ENCODE measurements around the gene EYA2. TPM values are rescaled to one million over a fixed set of nuclear protein-coding genes. Genes with fewer than 3 reads are reported as not detected.
A peak's percentile ranks its signal among the peaks of the same experiment; 100 is the strongest.
"Not testable (repeated sequence)": the region's sequence is repeated elsewhere in the genome, so short reads cannot be mapped to it uniquely, and the experiment has no call there.

The EYA2 gene
- total RNA-seq, 1 experiment from 2014 or later: 1.7 TPM

DNA sequence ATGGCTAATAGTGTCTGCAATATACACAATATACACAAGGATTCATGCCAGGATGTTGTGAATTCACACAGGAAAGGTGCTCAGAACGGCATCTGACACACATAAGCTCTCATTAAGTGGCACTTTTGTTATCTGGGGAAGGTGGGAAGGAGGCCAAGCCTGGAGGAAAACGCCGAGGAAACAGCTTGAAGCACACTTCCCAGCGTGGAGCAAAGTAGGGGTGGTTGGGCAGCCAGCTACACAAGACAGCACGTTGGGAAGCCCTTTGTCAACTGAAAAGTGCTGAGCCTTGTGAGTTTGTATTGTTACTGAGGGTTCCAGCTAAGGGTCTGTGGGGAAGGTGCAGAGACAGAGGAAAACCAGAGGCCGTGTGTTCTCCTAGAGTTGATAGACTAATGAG, 280.9 kb downstream of the EYA2 start:
- no peak for DNase-seq (ENCODE audit: low read depth)

DNA sequence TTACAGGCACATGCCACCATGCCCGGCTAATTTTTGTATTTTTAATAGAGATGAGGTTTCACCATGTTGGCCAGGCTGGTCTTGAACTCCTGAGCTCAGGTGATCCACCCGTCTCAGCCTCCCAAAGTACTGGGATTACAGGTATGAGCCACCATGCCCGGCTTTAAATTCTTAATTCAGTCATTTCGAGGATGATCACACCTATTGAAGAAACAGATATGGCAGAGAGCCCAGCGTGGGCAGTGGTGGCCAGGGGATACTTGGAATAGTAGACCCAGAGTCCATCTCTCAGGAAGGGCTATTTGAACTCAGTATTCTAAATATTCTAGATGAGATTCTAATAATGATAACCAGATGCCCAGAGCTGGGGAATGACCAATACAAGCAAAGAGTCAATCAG, 281.6 kb downstream of the EYA2 start:
- not testable (repeated sequence) for DNase-seq (ENCODE audit: low read depth)

GRCh38 chr20:47178277-47178676, 283.6 kb downstream of the EYA2 start:
- DNase-seq (ENCODE audit: low read depth): no peak

DNA sequence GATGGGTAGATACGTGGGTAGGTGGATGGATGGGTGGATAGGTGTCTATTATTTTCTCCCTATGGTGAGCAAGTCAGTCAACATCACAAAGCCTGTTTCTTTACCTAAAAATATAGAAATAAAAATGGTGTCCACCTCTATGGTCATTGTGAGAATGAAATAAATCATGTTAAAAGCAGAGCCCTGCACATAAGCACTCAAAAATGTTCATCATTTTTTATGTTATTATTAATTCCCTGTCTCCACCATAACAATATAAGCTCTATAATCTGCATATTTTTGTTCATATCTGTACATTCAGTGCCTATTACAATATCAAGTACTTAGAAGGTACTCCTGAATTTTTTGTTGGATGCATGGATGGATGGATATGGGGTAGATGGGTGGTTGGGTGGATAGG, 284.2 kb downstream of the EYA2 start:
- DNase-seq (ENCODE audit: low read depth): no peak

GRCh38 chr20:47179267-47179666, 284.6 kb downstream of the EYA2 start:
- DNase-seq (ENCODE audit: low read depth): no peak

DNA sequence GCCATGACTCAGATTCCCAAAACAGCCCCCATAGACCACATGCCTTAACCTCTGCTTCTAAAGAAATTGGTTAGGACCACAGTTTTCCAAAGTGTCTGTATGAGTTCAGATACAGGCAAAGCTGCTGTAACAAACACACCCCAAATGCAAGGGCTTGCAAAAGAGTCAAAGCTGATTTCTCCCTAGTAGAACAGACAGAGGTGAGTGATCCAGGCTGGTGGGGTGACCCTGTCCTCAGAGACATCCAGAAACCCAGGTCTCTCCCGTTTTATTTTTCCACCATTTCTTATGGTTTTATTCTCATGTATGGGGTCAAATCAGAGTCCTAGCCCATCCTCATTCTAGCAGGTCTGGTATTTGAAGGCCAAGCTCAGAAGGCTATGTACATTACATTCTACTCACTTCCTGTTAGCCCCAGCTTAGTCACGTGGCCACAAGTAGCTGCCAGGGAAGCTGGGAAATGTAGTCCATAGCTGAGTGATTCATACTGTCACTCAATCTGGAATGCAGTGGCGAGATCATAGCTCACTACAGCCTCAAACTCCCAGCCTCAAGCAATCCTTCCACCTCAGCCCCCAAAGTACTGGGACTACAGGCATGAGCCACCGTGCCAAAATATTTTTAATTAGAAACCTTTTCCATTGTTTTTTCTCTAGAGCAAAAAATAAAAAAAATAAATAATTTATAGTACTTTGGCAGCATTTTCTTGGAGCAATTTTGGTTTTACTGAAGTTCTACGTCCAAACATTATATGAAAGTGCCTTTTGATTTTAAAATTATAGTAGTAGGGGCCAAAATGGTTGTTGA, 286.6 kb downstream of the EYA2 start:
- DNase-seq (ENCODE audit: low read depth): peak; percentile 77

DNA sequence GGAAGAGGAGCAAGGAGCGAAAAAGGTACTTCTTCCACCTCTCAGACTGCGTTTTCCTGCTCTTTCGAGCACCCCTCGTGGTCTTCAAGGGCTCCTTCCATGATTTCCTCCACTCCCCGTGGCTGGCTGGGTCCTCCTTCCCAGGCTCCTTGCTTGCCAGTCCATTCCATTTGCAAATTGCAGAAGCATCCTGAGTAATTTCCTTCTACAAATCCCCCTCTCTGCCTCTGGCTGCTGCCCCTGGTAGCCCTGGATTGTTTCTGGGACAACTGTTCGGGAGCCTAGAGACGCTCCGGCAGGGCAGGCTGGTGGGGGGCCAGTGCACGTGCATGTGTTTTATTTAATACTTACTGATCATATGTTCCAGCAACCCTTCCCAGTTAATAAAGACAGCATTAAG, 288.7 kb downstream of the EYA2 start:
- no peak for DNase-seq (ENCODE audit: low read depth)

DNA sequence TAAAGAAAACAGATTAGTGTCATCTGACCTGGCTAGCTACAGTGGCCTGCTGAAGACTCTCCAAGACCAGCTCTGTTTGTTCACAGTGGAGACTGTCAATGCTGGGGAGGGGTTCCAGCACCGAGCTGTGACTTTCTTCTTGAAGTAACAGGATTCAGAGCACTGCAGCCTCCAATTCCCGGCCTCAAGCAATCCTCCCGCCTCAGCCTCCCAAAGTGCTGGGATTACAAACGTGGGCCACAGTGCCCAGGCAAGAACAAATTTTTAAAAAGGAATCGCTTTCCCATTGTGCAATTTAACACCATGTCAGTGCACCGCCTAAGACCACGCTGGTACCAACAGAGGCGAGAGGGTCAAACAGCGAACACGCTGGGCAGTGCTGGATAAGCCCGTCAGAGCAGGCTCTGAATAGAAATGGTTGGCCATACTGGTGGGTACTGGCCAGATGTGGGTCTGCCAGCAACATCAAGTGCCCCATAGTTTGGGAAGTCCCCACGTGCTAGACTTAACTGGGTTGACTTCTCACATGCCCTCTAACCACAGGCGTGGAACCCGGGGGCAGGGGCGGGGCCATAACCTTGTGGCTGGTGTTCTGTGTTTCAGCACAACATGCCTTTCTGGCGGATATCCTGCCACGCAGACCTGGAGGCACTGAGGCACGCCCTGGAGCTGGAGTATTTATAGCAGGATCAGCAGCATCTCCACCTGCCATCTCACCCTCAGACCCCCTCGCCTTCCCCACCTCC, 293.0 kb downstream of the EYA2 start:
- DNase-seq (ENCODE audit: low read depth): no peak

DNA sequence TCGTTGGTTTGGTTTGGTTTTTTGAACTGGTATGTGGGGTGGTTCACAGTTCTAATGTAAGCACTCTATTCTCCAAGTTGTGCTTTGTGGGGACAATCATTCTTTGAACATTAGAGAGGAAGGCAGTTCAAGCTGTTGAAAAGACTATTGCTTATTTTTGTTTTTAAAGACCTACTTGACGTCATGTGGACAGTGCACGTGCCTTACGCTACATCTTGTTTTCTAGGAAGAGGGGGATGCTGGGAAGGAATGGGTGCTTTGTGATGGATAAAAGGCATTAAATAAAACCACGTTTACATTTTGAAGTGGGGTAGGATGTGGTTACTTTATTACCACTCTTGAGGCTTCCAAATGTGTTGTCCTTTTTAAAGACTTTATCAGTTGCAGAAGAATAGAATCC, 293.9 kb downstream of the EYA2 start:
- no peak for DNase-seq (ENCODE audit: low read depth)

- no peak for DNase-seq (ENCODE audit: low read depth)
These were observed 294.4 kb downstream of the EYA2 start for GRCh38 chr20:47189060-47189459.

GRCh38 chr20:47191074-47191673, 296.5 kb downstream of the EYA2 start:
- DNase-seq (ENCODE audit: low read depth): no peak

- DNase-seq (ENCODE audit: low read depth): no peak
These were observed 297.3 kb downstream of the EYA2 start for GRCh38 chr20:47191956-47192355.

DNA sequence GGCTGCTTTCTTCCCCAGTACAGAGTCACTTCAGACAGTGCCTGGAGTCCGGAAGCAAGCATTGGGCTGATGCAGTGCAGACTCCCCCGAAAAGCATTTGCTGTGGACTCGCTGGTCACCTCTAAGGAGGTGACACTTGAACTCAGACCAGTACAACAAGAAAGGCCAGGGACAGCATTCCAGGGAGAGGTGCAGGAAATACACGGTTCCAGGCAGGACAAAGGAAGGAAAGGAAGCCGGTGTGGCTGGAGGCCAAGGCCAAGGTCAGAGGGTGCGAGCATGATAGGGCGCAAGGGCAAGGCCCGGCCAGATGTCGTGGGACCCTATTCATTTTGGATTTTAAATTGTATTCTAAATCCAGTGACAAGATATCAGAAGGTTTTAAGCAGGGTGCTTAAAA, 300.9 kb downstream of the EYA2 start:
- DNase-seq (ENCODE audit: low read depth): no peak

- peak; percentile 73 for DNase-seq (ENCODE audit: low read depth)
These were observed 301.7 kb downstream of the EYA2 start for GRCh38 chr20:47196091-47197081.

GRCh38 chr20:47198254-47198671, 303.6 kb downstream of the EYA2 start:
- DNase-seq (ENCODE audit: low read depth): no peak

DNA sequence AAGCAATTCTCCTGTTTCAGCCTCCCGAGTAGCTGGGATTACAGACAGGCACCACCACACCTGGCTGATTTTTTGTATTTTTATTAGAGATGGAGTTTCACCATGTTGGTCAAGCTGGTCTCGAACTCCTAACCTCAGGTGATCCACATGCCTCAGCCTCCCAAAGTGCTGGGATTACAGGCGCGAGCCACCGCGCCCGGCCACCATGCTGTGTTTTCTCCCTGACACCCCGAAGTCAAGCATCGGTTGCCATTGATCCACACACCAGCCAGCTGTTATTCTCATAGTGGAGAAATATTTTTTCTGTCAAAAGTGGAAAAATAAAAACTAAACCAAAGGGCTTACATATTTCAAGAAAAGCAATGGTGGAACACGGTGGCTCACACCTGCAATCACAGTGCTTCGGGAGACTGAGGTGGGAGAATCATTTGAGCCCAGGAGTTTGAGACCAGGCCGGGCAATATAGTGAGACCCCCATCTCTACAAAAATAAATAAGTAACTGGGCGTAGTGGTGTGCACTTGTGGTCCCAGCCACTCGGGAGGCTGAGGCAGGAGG, 304.4 kb downstream of the EYA2 start:
- no peak for DNase-seq (ENCODE audit: low read depth)

DNA sequence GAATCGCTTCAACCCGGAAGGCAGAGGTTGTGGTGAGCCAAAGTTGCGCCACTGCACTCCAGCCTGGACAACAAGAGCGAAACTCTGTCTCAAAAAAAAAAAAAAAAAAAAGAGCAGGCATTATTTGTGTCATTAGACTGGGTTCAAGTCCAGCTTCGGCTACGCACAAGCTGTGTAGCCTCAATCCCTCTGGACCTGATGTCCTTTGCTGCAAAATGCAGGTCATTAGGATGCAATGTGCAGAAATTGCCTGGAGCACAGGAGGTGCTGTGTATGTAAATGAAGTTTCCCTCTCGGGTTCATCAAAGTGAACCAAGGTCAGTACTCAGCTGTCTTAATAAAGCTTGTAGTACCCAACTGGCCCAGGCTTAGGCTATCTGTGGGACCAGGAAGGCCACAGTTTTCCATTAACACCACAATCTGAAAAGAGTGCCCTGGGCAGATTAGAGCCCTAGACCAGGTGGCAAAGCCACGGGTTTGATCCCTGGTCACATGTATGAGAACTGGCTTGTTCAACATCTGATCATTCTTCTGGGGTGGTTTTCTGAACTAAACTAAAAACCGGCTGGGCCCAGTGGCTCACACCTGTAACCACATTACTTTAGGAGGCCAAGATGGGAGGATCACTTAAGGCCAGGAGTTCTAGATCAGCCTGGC, 306.6 kb downstream of the EYA2 start:
- DNase-seq (ENCODE audit: low read depth): no peak

DNA sequence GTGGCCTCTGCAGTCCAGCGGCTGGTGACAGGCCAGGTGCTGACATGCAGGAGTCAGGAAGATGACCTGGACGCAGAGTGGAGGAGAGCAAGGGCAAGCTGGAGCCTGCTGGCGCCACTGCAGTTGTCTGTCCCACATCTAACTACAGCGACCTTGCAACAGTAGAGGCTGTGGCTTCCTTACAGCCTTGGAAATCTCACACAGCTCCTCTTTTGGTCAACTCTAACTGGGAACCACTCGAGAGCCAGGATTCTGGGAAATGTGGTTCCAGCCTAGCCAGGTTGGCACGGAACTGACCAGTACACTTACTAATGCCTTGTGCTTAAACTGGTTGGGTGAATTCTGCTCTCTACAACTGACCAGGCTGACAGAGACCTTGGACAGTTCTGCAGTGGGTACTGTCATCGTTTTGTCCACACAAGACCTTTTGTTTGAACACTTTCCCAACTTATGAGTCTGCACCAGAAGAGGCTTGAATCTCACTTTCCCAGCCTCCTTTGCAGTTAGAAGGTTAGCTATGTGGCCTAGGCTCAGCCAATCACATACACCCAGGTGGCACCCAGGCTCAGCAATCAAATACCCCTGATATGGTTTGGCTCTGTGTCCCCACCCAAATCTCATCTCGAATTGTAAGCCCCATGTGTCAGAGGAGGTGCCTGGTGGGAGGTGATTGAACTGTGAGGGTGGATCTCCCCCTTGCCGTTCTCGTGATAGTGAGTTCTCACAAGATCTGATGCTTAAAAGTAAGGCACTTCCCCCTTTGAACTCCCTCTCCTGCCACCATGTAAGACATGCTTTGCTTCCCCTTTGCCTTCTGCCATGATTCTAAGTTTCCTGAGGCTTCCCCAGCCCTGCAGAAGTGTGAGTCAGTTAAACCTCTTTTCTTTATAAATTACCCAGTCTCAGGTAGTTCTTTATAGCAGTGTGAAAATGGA, 308.4 kb downstream of the EYA2 start:
- no peak for DNase-seq (ENCODE audit: low read depth)

DNA sequence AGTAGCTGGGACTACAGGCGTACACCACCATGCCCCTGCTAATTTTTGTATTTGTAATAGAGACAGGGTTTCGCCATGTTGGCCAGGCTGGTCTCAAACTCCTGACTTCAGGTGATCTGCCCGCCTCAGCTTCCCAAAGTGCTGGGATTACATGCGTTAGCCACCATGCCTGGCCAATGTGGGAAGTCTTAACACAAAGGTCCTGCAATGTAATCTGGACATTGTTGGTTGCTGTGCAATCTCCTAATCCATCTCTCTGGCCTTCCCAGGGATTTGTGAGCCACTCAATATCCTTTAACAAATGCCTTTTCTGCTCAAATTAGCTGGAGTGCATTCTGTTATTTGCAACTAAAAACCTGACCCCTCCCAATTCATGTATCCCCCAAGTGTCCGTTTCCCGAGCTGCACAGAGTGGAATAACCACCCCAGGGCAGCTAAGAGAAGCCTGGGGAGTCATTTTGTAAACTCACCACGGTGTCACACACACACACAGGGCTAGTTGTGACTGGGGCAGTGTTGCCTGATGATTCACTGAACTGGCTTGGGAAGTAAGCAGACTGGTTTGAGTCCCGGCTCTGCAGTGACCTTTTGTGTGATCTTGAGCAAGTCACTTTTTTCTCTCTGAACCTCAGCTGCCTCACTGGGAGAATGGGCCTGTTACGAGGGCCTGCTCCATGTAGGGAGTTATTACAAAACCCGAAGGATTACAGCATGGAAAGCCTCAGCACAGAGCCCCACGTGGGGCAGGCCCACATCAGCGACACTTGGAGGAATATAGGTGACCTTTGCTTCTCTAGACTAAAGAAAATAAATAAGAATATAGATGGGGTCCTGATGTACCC, 309.6 kb downstream of the EYA2 start:
- DNase-seq (ENCODE audit: low read depth): peak; percentile 14
